Esophagus squamous epithelium (tissue), 4 donors: ENCODE measurements around the gene REG4.
"Not testable (repeated sequence)": the region's sequence is repeated elsewhere in the genome, so short reads cannot be mapped to it uniquely, and the experiment has no call there.

Source experiments
- CTCF ChIP-seq, 6 experiments: fragments of 450-650 bp in 4 of 6; fragments of 200-600 bp in 2 of 6; sonication (generic) in 2 of 6; IDR thresholded peaks; one replicate each; pipeline ENCODE4 v1.5.1; 2016 to 2019; ENCODE audit warnings: antibody characterized with exemption in 6 of 6, mild to moderate bottlenecking in 4 of 6, moderate library complexity in 4 of 6
- POLR2A ChIP-seq, 4 donors: fragments of 450-650 bp; IDR thresholded peaks; one replicate each; pipeline ENCODE4 v1.6.1; 2017; ENCODE audit warnings: antibody characterized with exemption in 4 of 4, mild to moderate bottlenecking in 4 of 4, moderate library complexity in 3 of 4

GRCh38 chr1:119829006-119829405 lies 17.7 kb upstream of the REG4 start:
- TF ChIP-seq CTCF, POLR2A (IDR thresholded peaks at IDR 0.05): not testable (repeated sequence)
